GM23248 (cell line): ENCODE results near the gene KCNJ10. TPM values are rescaled to one million over a fixed set of nuclear protein-coding genes. Genes with fewer than 3 reads are reported as not detected.

ENCODE experiments used
- DNase-seq: peaks from one replicate; pipeline ENCODE4 v3.0.0-alpha.2; 2015
- H2AFZ ChIP-seq: fragments of 200-600 bp; sonication (generic); 2 replicates; pipeline ENCODE4 v1.6.1; 2016; ENCODE audit warnings: antibody characterized with exemption
- H3F3A ChIP-seq: fragments of 200-600 bp; sonication (generic); 2 replicates; pipeline ENCODE4 v1.6.1; 2016; ENCODE audit warnings: mild to moderate bottlenecking, antibody characterized with exemption, mixed run types; ENCODE audit not compliant: insufficient read depth
- H3K27ac ChIP-seq: fragments of 200-600 bp; sonication (generic); 2 replicates; pipeline ENCODE4 v1.5.1; 2016; ENCODE audit warnings: mild to moderate bottlenecking
- H3K27me3 ChIP-seq: fragments of 200-600 bp; sonication (generic); replicated peaks from 2 replicates; pipeline ENCODE4 v1.6.1; 2016; ENCODE audit warnings: mild to moderate bottlenecking; ENCODE audit not compliant: insufficient read depth
- H3K36me3 ChIP-seq: fragments of 200-600 bp; sonication (generic); 2 replicates; pipeline ENCODE4 v1.6.1; 2016; ENCODE audit warnings: low read depth, mild to moderate bottlenecking
- H3K4me1 ChIP-seq: fragments of 200-600 bp; sonication (generic); 2 replicates; pipeline ENCODE4 v1.6.1; 2016; ENCODE audit warnings: mild to moderate bottlenecking; ENCODE audit not compliant: insufficient read depth
- H3K4me2 ChIP-seq: fragments of 200-600 bp; sonication (generic); one replicate; pipeline ENCODE4 v1.6.1; 2016; ENCODE audit warnings: mild to moderate bottlenecking; ENCODE audit not compliant: unreplicated experiment
- H3K4me3 ChIP-seq: fragments of 200-600 bp; sonication (generic); 2 replicates; pipeline ENCODE4 v1.5.1; 2016; ENCODE audit warnings: mild to moderate bottlenecking
- H3K79me2 ChIP-seq: fragments of 200-600 bp; sonication (generic); 2 replicates; pipeline ENCODE4 v1.6.1; 2016; ENCODE audit warnings: mild to moderate bottlenecking; ENCODE audit not compliant: insufficient read depth
- H3K9ac ChIP-seq: fragments of 200-600 bp; sonication (generic); 2 replicates; pipeline ENCODE4 v1.6.1; 2016; ENCODE audit warnings: mild to moderate bottlenecking
- H3K9me2 ChIP-seq: fragments of 200-600 bp; sonication (generic); 2 replicates; pipeline ENCODE4 v1.6.1; 2016; ENCODE audit warnings: mixed run types, mild to moderate bottlenecking, moderate library complexity; ENCODE audit not compliant: insufficient read depth
- H3K9me3 ChIP-seq: fragments of 200-600 bp; sonication (generic); one replicate; pipeline ENCODE4 v1.6.1; 2017; ENCODE audit warnings: low read depth
- H4K20me1 ChIP-seq: fragments of 200-600 bp; sonication (generic); 2 replicates; pipeline ENCODE4 v1.6.0; 2016; ENCODE audit not compliant: insufficient read depth
- EZH2 ChIP-seq: fragments of 200-600 bp; sonication (generic); IDR thresholded peaks from 2 replicates; pipeline ENCODE4 v1.6.1; 2018; ENCODE audit warnings: antibody characterized with exemption, mild to moderate bottlenecking; ENCODE audit not compliant: insufficient read depth, poor library complexity, severe bottlenecking
- EZH2phosphoT487 ChIP-seq: fragments of 200-600 bp; sonication (generic); IDR thresholded peaks from 2 replicates; pipeline ENCODE4 v1.6.1; 2018; ENCODE audit warnings: antibody characterized with exemption, moderate library complexity, mild to moderate bottlenecking, low read depth; ENCODE audit not compliant: insufficient read depth
- WGBS, 2 experiments: methylation state at CpG; one replicate each; pipeline ENCODE4 v1.1.6; 2015 to 2017; ENCODE audit warnings: low lambda C conversion rate in 2 of 2, low coverage in 1 of 2; ENCODE audit errors: missing lambda C conversion rate in 2 of 2; 5-methylcytosine and 5-hydroxymethylcytosine counted together
- in situ Hi-C: fragments of 300-500 bp; cut with MboI; formaldehyde crosslinking; loops from 2 replicates; pipeline ENCODE4 v1.15.0; 2020
- polyA plus RNA-seq: library from polyadenylated mRNA; unstranded; fragments of >200 nt; fragmentation: Nextera tagmentation; extraction: Ambion mirVana; gene quantifications from 2 replicates; pipeline ENCODE4 v1.2.1, GENCODE V29; 2016
- total RNA-seq: library from RNA; depleted of rRNA; stranded (reverse); fragments of >200 nt; shearing (Covaris generic); gene quantifications from 2 replicates; pipeline ENCODE4 v1.2.3, GENCODE V29; 2014

Gene KCNJ10
- total and polyA plus RNA-seq, 2 experiments from 2014 or later = not detected

- Histone ChIP-seq H3K4me1 (no peaks in the 10 kb centered on the region), H3K9ac (no peak overlapping the region), H3F3A (no peaks in the 10 kb centered on the region), H3K4me2 (no peak overlapping the region), H3K9me3 (no peaks in the 10 kb centered on the region), H3K4me3 (no peak overlapping the region), H3K27me3 (peaks cover 37% of the 10 kb centered on the region), H3K36me3 (no peaks in the 10 kb centered on the region), H3K9me2 (no peaks in the 10 kb centered on the region), H4K20me1 (no peaks in the 10 kb centered on the region), H2AFZ (no peak overlapping the region), H3K27ac (no peak overlapping the region), H3K79me2 (no peaks in the 10 kb centered on the region)
- 37 to 43% methylated on average over 2 of the region's 2 CpGs for WGBS, 2 experiments
- in situ Hi-C loops = no loop called here
- TF ChIP-seq EZH2 (no peak), EZH2phosphoT487 (no peak)
- no peak for DNase-seq
Observed at GRCh38 chr1:160075836-160076235, 5.9 kb upstream of the KCNJ10 start.

GRCh38 chr1:160074865-160075264 lies 4.9 kb upstream of the KCNJ10 start:
- Histone ChIP-seq H3K9ac (no peak overlapping the region), H2AFZ (no peak overlapping the region), H3K9me3 (no peaks in the 10 kb centered on the region), H3K4me1 (no peaks in the 10 kb centered on the region), H3K79me2 (no peaks in the 10 kb centered on the region), H3K36me3 (no peaks in the 10 kb centered on the region), H4K20me1 (no peaks in the 10 kb centered on the region), H3K27me3 (peaks cover 32% of the 10 kb centered on the region), H3K9me2 (no peaks in the 10 kb centered on the region), H3K4me3 (no peak overlapping the region), H3K4me2 (no peak overlapping the region), H3F3A (no peaks in the 10 kb centered on the region), H3K27ac (no peak overlapping the region)
- in situ Hi-C loops = no loop called here
- WGBS, 2 experiments = 35 to 46% methylated on average over 4 of the region's 4 CpGs
- no peak for TF ChIP-seq EZH2phosphoT487
- TF ChIP-seq EZH2 = no peak
- DNase-seq = no peak

- H2AFZ ChIP-seq = no peak overlapping the region
- H4K20me1 ChIP-seq = no peaks in the 10 kb centered on the region
- no peak overlapping the region for H3K4me3 ChIP-seq
- no peaks in the 10 kb centered on the region for H3K4me1 ChIP-seq
- H3K4me2 ChIP-seq = no peak overlapping the region
- no peaks in the 10 kb centered on the region for H3K9me3 ChIP-seq
- H3F3A ChIP-seq = no peaks in the 10 kb centered on the region
- no peaks in the 10 kb centered on the region for H3K36me3 ChIP-seq
- H3K9me2 ChIP-seq = no peaks in the 10 kb centered on the region
- no peak for TF ChIP-seq EZH2phosphoT487
- TF ChIP-seq EZH2 = no peak
- in situ Hi-C loops = no loop called here
- DNase-seq = no peak
- peaks cover 30% of the 10 kb centered on the region for H3K27me3 ChIP-seq
- H3K9ac ChIP-seq = no peak overlapping the region
- no peaks in the 10 kb centered on the region for H3K79me2 ChIP-seq
- no peak overlapping the region for H3K27ac ChIP-seq
- WGBS, 2 experiments = 83 to 85% methylated on average over 5 of the region's 5 CpGs
Observed at GRCh38 chr1:160071289-160071688, 1.3 kb upstream of the KCNJ10 start.

- 5% methylated on average over 31 to 45 of the region's 46 CpGs for WGBS, 2 experiments
- DNase-seq = peak; percentile 84
- Histone ChIP-seq H3K4me2 (peak overlapping the region; percentile 67), H3K4me1 (no peaks in the 10 kb centered on the region), H3K9ac (peak overlapping the region; percentile 14; the same call in 1 of the 2 replicates), H2AFZ (peak overlapping the region; percentile 77), H3K27me3 (peaks cover 26% of the 10 kb centered on the region), H3K4me3 (peak overlapping the region; percentile 69), H4K20me1 (no peaks in the 10 kb centered on the region), H3F3A (no peaks in the 10 kb centered on the region), H3K27ac (no peak overlapping the region), H3K36me3 (no peaks in the 10 kb centered on the region), H3K79me2 (no peaks in the 10 kb centered on the region), H3K9me2 (no peaks in the 10 kb centered on the region), H3K9me3 (no peaks in the 10 kb centered on the region)
- in situ Hi-C loops = no loop called here
- no peak for TF ChIP-seq EZH2phosphoT487
- no peak for TF ChIP-seq EZH2
Observed at GRCh38 chr1:160070243-160071163, 543 bp upstream of the KCNJ10 start.
